Subcutaneous abdominal adipose tissue (tissue), 5 donors: ENCODE results near the gene ABCC6.

Experiments
- H3K27ac ChIP-seq: one replicate; pipeline ENCODE4 v1.7.0; 2013; ENCODE audit warnings: low read depth, mild to moderate bottlenecking, inconsistent platforms, low read length, moderate library complexity
- H3K27me3 ChIP-seq, 5 donors: one replicate each; pipeline ENCODE4 v1.7.0; 2013; ENCODE audit warnings: low read length in 5 of 5, inconsistent platforms in 1 of 5; ENCODE audit not compliant: control insufficient read depth in 5 of 5, insufficient read depth in 4 of 5
- H3K36me3 ChIP-seq, 5 donors: one replicate each; pipeline ENCODE4 v1.7.0; 2013; ENCODE audit warnings: low read length in 5 of 5; ENCODE audit not compliant: control insufficient read depth in 5 of 5, insufficient read depth in 5 of 5
- H3K4me1 ChIP-seq, 5 donors: one replicate each; pipeline ENCODE4 v1.7.0; 2013; ENCODE audit warnings: low read length in 5 of 5, mild to moderate bottlenecking in 3 of 5, moderate library complexity in 1 of 5; ENCODE audit not compliant: control insufficient read depth in 5 of 5, insufficient read depth in 5 of 5
- H3K4me3 ChIP-seq, 5 donors: one replicate each; pipeline ENCODE4 v1.7.0; 2013; ENCODE audit warnings: low read length in 5 of 5, low read depth in 1 of 5
- H3K9ac ChIP-seq, 5 donors: one replicate each; pipeline ENCODE4 v1.7.0; 2013; ENCODE audit warnings: low read length in 5 of 5, mild to moderate bottlenecking in 4 of 5, moderate library complexity in 3 of 5
- H3K9me3 ChIP-seq, 5 donors: one replicate each; pipeline ENCODE4 v1.7.0; 2013; ENCODE audit warnings: low read length in 5 of 5; ENCODE audit not compliant: control insufficient read depth in 5 of 5
- donor health status: healthy.
- donor health status: healthy.
- donor health status: healthy.
- donor health status: healthy.
- donor health status: healthy.

ABCC6 gene

GRCh38 chr16:16147316-16147999, 75.8 kb downstream of the ABCC6 start:
- Histone ChIP-seq H3K27ac (no peak overlapping the region), H3K4me3 (no peak overlapping the region), H3K4me1 (peaks cover 3 to 16% (median 12%) of the 10 kb centered on the region in 5 donors), H3K36me3 (peaks cover 0 to 39% (median 19%) of the 10 kb centered on the region in 5 donors), H3K9ac (no peak overlapping the region), H3K9me3 (no peaks in the 10 kb centered on the region), H3K27me3 (no peaks in the 10 kb centered on the region)

DNA sequence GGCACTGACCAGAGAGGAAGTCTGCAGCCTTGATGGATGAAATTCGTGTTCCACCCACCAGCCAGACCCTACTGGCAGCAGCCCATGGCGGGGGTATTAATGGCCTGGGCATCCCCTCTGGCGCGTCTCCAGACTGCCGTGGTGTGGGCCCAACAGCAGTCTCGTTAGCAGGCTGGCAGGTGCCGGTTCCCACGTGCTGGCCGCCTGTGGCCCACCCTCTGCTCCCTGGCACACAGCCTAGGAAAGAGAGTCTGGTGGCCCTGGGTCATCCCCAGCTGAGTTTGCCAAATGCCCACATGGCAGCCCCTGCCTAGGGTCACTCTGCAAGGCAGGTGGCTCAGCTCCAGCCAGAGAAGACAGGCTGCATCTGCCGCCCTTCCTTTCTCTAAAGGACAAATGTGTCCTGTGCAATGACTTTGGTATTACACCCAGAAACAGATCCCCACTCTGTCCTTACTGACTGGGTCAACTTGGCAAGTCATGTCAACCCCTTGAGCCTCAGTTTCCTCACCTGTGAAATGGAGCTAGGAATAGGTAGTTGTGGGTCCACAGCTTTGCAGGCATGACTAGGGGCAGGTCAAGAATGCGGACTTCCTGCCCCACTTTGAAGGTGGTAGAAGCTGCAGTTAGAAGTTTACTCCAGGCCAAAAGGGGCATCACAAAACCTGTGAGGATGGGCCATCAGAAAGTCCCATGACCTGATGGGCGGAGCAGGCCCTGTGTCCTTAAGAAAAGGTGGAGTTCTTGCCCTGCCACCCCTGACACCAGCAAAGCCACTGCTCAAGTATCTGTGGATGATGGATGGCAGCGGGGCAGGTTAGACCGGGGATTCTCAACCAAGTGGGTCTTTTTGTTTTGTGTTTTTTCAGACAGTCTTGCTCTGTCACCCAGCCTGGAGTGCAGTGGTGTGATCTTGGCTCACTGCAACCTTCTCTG, 76.6 kb downstream of the ABCC6 start:
- peaks cover 0 to 40% (median 25%) of the 10 kb centered on the region in 5 donors for H3K36me3 ChIP-seq
- no peaks in the 10 kb centered on the region for H3K9me3 ChIP-seq
- H3K4me1 ChIP-seq = peaks cover 3 to 16% (median 12%) of the 10 kb centered on the region in 5 donors
- no peak overlapping the region for H3K9ac ChIP-seq
- H3K4me3 ChIP-seq = no peak overlapping the region
- no peak overlapping the region for H3K27ac ChIP-seq
- no peaks in the 10 kb centered on the region for H3K27me3 ChIP-seq

DNA sequence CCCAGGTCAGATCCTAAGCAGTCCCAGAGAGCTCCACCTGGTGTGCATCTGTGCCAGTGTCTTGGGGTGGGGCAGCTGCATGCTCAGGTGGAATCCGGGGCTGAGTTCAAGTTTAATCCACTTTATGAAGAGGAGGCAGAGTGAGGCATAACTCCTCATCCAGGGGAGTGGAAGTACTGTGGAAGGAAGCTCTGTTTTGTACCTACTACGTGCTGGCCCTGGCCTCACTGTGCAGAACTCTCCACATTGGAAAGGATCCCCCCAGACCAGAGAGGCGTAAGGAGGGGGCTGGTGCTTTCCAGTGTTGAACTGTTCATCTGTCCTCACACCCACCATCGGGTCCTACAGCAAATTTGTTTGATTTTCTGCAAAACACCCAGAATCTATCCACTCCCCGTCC, 78.0 kb downstream of the ABCC6 start:
- Histone ChIP-seq H3K36me3 (peaks cover 2 to 49% (median 35%) of the 10 kb centered on the region in 5 donors), H3K27me3 (no peaks in the 10 kb centered on the region), H3K4me3 (no peak overlapping the region), H3K9me3 (no peaks in the 10 kb centered on the region), H3K4me1 (peaks cover 3 to 10% (median 7%) of the 10 kb centered on the region in 5 donors), H3K27ac (no peak overlapping the region), H3K9ac (no peak overlapping the region)

DNA sequence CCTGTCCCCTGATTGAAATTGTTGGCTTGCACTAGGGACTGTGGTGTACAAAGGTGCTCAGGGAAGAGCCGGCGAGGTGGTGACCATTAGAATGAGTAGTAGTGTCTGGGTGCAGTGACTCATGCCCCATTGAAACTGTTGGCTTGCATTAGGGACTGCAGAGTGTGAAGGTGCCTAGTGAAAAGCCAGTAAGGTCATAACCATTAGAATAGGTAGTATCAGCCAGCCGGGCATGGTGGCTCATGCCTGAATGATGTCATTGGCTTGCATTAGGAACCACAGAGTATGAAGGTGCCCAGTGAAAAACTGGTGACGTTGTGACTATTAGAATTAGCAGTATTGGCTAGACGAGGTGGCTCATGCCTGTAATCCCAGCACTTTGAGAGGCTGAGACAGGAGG, 78.9 kb downstream of the ABCC6 start:
- no peak overlapping the region for H3K27ac ChIP-seq
- no peak overlapping the region for H3K9ac ChIP-seq
- no peaks in the 10 kb centered on the region for H3K9me3 ChIP-seq
- no peak overlapping the region for H3K4me3 ChIP-seq
- peaks cover 2 to 58% (median 41%) of the 10 kb centered on the region in 5 donors for H3K36me3 ChIP-seq
- H3K27me3 ChIP-seq = no peaks in the 10 kb centered on the region
- peaks cover 0 to under 1% (median 0%) of the 10 kb centered on the region in 5 donors for H3K4me1 ChIP-seq

DNA sequence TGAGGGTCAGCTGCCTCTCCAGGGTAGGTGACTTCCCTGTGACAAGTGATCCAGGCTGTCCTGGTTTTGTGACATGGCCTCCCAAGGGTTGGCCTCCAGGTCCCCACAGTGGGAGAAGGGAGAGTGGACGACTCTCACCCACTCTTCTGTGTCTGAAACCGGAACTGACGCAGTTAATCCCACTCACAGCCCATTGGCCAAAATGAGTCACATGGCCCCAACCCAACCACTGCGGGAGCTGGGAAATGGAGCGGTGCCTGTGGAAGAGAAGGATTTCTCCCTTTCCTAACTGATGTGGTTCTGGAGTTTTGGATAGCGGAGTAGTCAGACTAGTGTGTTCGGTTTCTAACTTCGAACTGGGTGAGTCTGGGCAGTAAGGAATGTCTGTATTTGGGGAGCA, 79.4 kb downstream of the ABCC6 start:
- Histone ChIP-seq H3K36me3 (peaks cover 2 to 63% (median 43%) of the 10 kb centered on the region in 5 donors), H3K27me3 (no peaks in the 10 kb centered on the region), H3K4me1 (no peaks in the 10 kb centered on the region), H3K4me3 (no peak overlapping the region), H3K27ac (no peak overlapping the region), H3K9me3 (no peaks in the 10 kb centered on the region), H3K9ac (no peak overlapping the region)

DNA sequence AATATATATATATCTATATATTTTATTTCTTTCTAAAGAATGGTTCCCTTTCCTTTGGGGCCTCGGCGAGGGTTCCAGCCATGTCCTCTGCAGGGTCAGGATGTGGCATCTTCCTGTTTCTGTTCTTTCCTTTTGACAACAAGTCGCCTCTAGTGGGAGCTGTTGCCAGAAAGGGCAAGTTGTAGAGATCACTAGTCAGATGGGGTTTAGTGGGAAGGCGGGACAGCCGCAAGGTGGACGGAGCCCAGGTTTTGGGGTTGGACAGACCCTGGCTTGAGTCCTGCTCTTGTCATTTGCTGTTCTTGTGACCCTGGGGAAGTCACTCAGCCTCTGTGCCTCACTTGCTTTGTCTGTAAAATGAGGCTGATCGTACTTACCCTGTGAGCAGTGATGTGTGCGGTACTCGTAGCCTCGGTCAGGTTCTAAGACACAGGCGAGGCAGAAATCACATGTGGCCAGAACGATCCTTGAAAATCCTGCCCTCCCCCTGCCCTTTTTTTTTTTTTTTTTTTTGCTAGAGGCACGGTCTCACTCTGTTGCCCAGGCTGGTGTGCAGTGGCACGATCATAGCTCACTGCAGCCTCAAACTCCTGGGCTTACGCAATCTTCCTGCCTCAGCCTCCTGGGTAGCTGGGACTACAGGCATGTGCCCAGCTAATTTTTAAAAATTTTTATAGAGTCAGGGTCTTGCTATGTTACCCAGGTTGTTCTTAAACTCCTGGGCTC, 80.1 kb downstream of the ABCC6 start:
- no peaks in the 10 kb centered on the region for H3K4me1 ChIP-seq
- no peak overlapping the region for H3K4me3 ChIP-seq
- no peaks in the 10 kb centered on the region for H3K9me3 ChIP-seq
- no peak overlapping the region for H3K27ac ChIP-seq
- no peak overlapping the region for H3K9ac ChIP-seq
- no peaks in the 10 kb centered on the region for H3K27me3 ChIP-seq
- peaks cover 2 to 70% (median 51%) of the 10 kb centered on the region in 5 donors for H3K36me3 ChIP-seq

DNA sequence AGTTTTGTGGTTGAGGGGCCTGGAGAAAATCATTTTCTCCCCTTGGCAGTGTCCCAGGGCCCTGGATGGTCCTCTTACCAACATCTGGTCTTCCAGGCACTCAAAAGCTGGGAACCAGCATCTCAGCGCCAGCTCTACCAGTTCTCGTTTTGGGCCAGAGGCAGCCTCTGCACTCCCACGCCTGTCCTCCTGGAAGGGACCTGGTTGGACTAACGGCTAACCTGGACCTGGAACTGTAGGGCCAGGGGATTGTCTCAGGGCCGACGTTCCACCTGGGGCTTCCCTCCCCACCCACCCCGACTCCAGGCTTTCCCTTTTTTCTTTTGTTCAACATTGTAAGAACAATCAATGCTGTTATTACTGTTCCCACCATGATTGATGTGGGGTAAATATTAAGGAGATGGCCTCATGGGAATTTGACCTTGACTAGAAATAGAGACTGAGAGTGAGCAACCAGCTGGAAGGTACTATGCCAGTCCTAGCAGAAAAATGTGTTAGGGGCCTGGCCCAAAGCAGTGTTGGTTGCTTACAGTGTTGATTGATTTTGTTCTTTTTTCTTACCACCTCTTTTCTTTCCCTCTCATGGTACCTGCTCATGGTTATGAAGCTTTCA, 81.4 kb downstream of the ABCC6 start:
- no peak overlapping the region for H3K27ac ChIP-seq
- H3K4me1 ChIP-seq = no peaks in the 10 kb centered on the region
- no peak overlapping the region for H3K4me3 ChIP-seq
- no peaks in the 10 kb centered on the region for H3K27me3 ChIP-seq
- peaks cover 2 to 78% (median 63%) of the 10 kb centered on the region in 5 donors for H3K36me3 ChIP-seq
- H3K9ac ChIP-seq = no peak overlapping the region
- H3K9me3 ChIP-seq = no peaks in the 10 kb centered on the region

DNA sequence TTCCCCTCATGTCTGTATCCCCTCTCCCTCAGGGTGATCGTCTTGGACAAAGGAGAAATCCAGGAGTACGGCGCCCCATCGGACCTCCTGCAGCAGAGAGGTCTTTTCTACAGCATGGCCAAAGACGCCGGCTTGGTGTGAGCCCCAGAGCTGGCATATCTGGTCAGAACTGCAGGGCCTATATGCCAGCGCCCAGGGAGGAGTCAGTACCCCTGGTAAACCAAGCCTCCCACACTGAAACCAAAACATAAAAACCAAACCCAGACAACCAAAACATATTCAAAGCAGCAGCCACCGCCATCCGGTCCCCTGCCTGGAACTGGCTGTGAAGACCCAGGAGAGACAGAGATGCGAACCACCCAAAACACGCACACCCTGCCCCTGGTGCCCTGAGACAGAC, 82.2 kb downstream of the ABCC6 start:
- H3K27ac ChIP-seq = no peak overlapping the region
- H3K27me3 ChIP-seq = no peaks in the 10 kb centered on the region
- H3K9me3 ChIP-seq = no peaks in the 10 kb centered on the region
- peaks cover 2 to 78% (median 71%) of the 10 kb centered on the region in 5 donors for H3K36me3 ChIP-seq
- H3K9ac ChIP-seq = no peak overlapping the region
- H3K4me1 ChIP-seq = no peaks in the 10 kb centered on the region
- no peak overlapping the region for H3K4me3 ChIP-seq

DNA sequence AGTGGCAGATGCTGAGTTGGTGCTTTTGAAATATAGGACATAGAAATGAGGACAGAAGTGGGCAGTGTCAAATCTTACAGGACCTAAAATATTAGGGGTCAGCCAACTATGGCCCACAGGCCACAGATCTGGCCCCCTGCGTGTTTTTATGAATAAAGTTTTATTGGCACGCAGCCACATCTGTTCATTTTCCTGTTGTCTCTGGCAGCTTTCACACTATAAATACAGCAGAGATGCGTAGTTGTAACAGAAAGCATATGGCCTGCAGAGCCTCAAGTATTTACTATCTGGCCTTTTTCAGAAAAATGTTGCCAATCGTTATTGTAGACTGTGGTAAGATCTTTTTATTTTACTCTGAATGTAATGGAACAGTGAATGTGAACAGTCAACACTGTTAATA, 82.8 kb downstream of the ABCC6 start:
- Histone ChIP-seq H3K4me1 (no peaks in the 10 kb centered on the region), H3K27me3 (no peaks in the 10 kb centered on the region), H3K27ac (no peak overlapping the region), H3K9me3 (no peaks in the 10 kb centered on the region), H3K36me3 (peaks cover 2 to 82% (median 74%) of the 10 kb centered on the region in 5 donors), H3K4me3 (no peak overlapping the region), H3K9ac (no peak overlapping the region)
